ENCODE results near the gene RGS7.

Gene RGS7

DNA sequence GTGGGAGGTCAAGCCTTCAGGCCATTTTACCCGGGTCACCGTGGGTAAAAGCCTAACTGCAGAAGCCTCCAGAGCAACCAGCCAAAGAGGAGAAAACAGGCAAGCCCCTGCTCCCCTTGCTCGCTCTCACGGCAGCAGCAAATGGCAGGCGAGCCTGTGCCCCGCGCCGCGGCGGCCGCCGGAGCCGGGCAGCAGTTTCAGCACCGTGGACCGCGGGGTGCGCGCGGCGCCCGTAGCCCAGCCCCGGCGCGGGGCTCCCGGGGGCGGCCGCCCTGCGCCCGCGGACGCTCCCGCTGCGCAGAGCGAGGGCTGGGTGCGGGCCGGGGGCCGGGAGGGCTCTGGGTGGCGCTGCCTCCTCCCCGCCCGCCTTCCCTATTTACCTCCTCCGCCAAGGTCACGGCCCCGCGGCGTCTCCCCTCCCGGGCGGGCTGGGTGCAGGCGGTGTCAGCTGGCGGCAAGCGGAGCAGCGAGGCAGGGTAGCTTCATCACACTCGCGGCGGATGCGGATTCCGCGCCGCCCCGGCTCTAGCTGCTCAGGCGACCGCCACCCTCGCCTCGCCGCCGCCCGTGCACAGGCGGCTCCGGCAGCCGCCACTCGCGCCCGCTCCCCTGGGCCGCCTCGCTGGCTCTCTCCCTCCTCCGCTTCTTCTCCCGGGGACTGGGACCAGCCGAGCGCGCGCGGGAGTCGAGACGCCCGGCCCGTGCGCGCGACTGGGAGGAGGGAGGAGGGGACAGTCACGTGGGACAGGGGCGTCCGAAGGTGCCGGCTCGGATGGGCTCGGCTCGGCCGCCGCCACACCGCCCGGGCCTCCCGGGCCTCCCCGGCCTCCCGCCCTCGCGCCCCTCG, at the start of gene RGS7:
Gene RGS7 (minus strand): TSS at position 687 of the 847 bp plus-strand sequence.
- H3K4me3 ChIP-seq (ENCODE audit: control insufficient read depth, low read depth, low read length), result peak within 1 kb of the TSS; percentile 46

GRCh38 chr1:241406421-241406820, 49.4 kb upstream of the RGS7 start:
- TF ChIP-seq, protein P1, sequence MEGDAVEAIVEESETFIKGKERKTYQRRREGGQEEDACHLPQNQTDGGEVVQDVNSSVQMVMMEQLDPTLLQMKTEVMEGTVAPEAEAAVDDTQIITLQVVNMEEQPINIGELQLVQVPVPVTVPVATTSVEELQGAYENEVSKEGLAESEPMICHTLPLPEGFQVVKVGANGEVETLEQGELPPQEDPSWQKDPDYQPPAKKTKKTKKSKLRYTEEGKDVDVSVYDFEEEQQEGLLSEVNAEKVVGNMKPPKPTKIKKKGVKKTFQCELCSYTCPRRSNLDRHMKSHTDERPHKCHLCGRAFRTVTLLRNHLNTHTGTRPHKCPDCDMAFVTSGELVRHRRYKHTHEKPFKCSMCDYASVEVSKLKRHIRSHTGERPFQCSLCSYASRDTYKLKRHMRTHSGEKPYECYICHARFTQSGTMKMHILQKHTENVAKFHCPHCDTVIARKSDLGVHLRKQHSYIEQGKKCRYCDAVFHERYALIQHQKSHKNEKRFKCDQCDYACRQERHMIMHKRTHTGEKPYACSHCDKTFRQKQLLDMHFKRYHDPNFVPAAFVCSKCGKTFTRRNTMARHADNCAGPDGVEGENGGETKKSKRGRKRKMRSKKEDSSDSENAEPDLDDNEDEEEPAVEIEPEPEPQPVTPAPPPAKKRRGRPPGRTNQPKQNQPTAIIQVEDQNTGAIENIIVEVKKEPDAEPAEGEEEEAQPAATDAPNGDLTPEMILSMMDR (conservative IDR thresholded peaks at IDR 0.05; ENCODE audit: control insufficient read depth, insufficient read depth, low read depth, low read length), result no peak
- no peak overlapping the region for H3K4me3 ChIP-seq (ENCODE audit: control insufficient read depth, low read depth, low read length)
- DNase-seq (ENCODE audit: low read depth), result no peak

More for the DNA sequence above, at the start of gene RGS7:
- TF ChIP-seq, protein P1 (conservative IDR thresholded peaks at IDR 0.05; ENCODE audit: control insufficient read depth, insufficient read depth, low read depth, low read length), result no peak
- DNase-seq (ENCODE audit: low read depth), result peak; percentile 52

DNA sequence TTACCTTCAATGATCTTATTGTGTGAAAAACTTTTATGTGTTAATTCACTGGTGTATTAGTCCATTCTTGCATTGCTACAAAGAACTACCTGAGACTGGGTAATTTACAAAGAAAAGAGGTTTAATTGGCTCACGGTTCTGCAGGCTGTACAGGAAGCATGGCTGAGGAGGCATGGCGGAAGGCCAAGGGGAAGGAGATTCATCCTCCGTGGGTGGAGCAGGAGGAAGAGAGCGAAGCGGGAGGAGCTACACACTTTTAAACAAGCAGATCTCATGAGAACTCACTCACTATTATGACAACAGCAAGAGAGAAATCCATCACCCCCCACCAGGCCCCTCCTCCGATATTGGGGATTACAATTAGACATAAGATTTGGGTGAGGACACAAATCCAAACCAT, 44.2 kb upstream of the RGS7 start:
- no peak overlapping the region for H3K4me3 ChIP-seq (ENCODE audit: control insufficient read depth, low read depth, low read length)
- peak; percentile 39 for DNase-seq (ENCODE audit: low read depth)
- TF ChIP-seq, protein P1 (conservative IDR thresholded peaks at IDR 0.05; ENCODE audit: control insufficient read depth, insufficient read depth, low read depth, low read length), result no peak

DNA sequence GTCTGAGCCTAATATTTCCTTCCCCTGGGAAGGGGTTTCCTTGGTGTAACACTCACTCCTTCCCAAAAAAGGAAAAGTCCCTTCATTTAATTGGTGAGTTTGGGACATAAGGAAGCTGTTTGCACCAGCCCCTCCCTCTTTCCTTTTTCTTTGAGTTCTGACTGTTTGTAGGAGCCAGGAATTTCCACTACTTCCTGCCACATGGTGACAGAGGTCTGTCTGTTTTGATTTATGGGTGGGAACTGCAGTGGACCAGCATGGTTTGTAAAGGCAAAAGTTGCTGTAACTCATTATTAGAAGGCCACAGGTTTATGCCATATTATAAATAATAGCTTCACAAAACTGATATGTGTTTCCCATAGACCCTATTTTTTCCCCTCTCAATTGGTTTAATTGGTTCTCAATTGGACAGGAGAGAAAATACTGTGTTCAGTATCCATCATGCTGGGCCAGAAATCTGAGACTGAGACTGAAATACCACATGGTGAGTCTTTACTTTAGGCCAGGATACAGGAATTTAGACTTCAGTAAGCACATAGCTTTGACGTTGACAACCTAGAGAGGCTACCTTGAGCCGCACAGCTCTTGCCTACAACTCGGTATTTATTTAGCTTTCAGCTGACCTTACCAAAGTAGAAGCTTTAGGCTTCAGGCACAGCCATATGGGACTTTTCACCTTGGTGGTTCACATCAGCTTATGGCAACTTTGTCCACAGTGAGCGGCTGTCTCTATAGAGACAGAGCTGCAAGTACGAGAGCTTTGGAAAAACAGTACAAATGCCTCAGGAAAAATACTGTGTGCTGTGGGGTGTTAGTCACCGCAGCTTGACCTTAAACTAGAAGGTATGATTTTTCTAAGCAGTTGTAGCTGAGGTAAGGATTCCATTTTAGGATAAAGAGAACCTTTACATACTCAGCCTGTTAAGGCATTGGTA, 40.0 kb upstream of the RGS7 start:
- no peak for DNase-seq (ENCODE audit: low read depth)
- TF ChIP-seq, protein P1 (conservative IDR thresholded peaks at IDR 0.05; ENCODE audit: control insufficient read depth, insufficient read depth, low read depth, low read length), result no peak
- no peak overlapping the region for H3K4me3 ChIP-seq (ENCODE audit: control insufficient read depth, low read depth, low read length)

- TF ChIP-seq, protein P1 (conservative IDR thresholded peaks at IDR 0.05; ENCODE audit: control insufficient read depth, insufficient read depth, low read depth, low read length), result no peak
- no peak overlapping the region for H3K4me3 ChIP-seq (ENCODE audit: control insufficient read depth, low read depth, low read length)
- no peak for DNase-seq (ENCODE audit: low read depth)
These were observed 35.1 kb upstream of the RGS7 start for GRCh38 chr1:241391926-241392710.

- no peak for DNase-seq (ENCODE audit: low read depth)
- TF ChIP-seq, protein P1 (conservative IDR thresholded peaks at IDR 0.05; ENCODE audit: control insufficient read depth, insufficient read depth, low read depth, low read length), result no peak
- H3K4me3 ChIP-seq (ENCODE audit: control insufficient read depth, low read depth, low read length), result no peak overlapping the region
These were observed 33.5 kb upstream of the RGS7 start for GRCh38 chr1:241390526-241390925.
